Measurements from ENCODE around the gene RBM19. TPM values are rescaled to one million over a fixed set of nuclear protein-coding genes. Genes with fewer than 3 reads are reported as not detected.

RBM19 gene
- total RNA-seq, 4 donors from 2014 or later: 20.7 to 41.1 (median 23.4) TPM

- no peak for DNase-seq (ENCODE audit: low spot score in 2 of 2)
- 96% methylated on average over 5 of the region's 5 CpGs for WGBS, 2 donors
- intact Hi-C loops (cut with DNase I; ENCODE audit: low total_unique reads): loop anchor here (10.0 kb wide), 1 partner anchor 453 kb away; no protein-coding TSS in a partner anchor
- H3K4me3 ChIP-seq (ENCODE audit: low read depth, poor library complexity, severe bottlenecking): no peak overlapping the region
- TF ChIP-seq CTCF (IDR thresholded peaks at IDR 0.05): no peak
- TF ChIP-seq POLR2A (IDR thresholded peaks at IDR 0.05): no peak
Observed at GRCh38 chr12:113917393-113917792, 48.7 kb downstream of the RBM19 start.

- WGBS, 2 donors: 92 to 94% methylated on average over 13 of the region's 13 CpGs
Observed at GRCh38 chr12:113914806-113915205, 51.3 kb downstream of the RBM19 start.

GRCh38 chr12:113914176-113914575 lies 51.9 kb downstream of the RBM19 start:
- TF ChIP-seq CTCF (IDR thresholded peaks at IDR 0.05) (no peak), POLR2A (IDR thresholded peaks at IDR 0.05) (no peak)
- H3K4me3 ChIP-seq (ENCODE audit: low read depth, poor library complexity, severe bottlenecking): no peak overlapping the region
- intact Hi-C loops (cut with DNase I; ENCODE audit: low total_unique reads): loop anchor here (10.0 kb wide), 1 partner anchor 449 kb away; no protein-coding TSS in a partner anchor
- DNase-seq (ENCODE audit: low spot score in 2 of 2): no peak
- WGBS, 2 donors: 90 to 94% methylated on average over 6 to 10 of the region's 10 CpGs

More at GRCh38 chr12:113914806-113915205, 51.3 kb downstream of the RBM19 start:
- TF ChIP-seq POLR2A (IDR thresholded peaks at IDR 0.05) (no peak), CTCF (IDR thresholded peaks at IDR 0.05) (no peak)
- intact Hi-C loops (cut with DNase I; ENCODE audit: low total_unique reads): loop anchor here (10.0 kb wide), 1 partner anchor 450 kb away; no protein-coding TSS in a partner anchor
- DNase-seq (ENCODE audit: low spot score in 2 of 2): no peak
- no peak overlapping the region for H3K4me3 ChIP-seq (ENCODE audit: low read depth, poor library complexity, severe bottlenecking)

- TF ChIP-seq POLR2A (IDR thresholded peaks at IDR 0.05): no peak
- TF ChIP-seq CTCF (IDR thresholded peaks at IDR 0.05): peak in 1 of 3 donors; percentile 36
- 35 to 39% methylated on average over 13 of the region's 13 CpGs for WGBS, 2 donors
- H3K4me3 ChIP-seq (ENCODE audit: low read depth, poor library complexity, severe bottlenecking): no peak overlapping the region
- peak in 1 of 2 donors; percentile 47 for DNase-seq (ENCODE audit: low spot score in 2 of 2)
- intact Hi-C loops (cut with DNase I; ENCODE audit: low total_unique reads): loop anchor here (10.0 kb wide), 1 partner anchor 448 kb away; no protein-coding TSS in a partner anchor
Observed at GRCh38 chr12:113912760-113913329, 53.3 kb downstream of the RBM19 start.

GRCh38 chr12:113911971-113912759 lies 54.0 kb downstream of the RBM19 start:
- DNase-seq (ENCODE audit: low spot score in 2 of 2): no peak
- no peak overlapping the region for H3K4me3 ChIP-seq (ENCODE audit: low read depth, poor library complexity, severe bottlenecking)
- TF ChIP-seq POLR2A (IDR thresholded peaks at IDR 0.05): no peak
- no peak for TF ChIP-seq CTCF (IDR thresholded peaks at IDR 0.05)
- intact Hi-C loops (cut with DNase I; ENCODE audit: low total_unique reads): loop anchor here (10.0 kb wide), 1 partner anchor 447 kb away; no protein-coding TSS in a partner anchor
- WGBS, 2 donors: 85 to 87% methylated on average over 13 to 14 of the region's 14 CpGs

Measured in lower leg skin (tissue), 4 donors.